ENCODE data around the gene FGF18. TPM values are rescaled to one million over a fixed set of nuclear protein-coding genes. Genes with fewer than 3 reads are reported as not detected.

FGF18 gene
- total and polyA plus RNA-seq, 2 of the 4 experiments (the other 2 are of a cell fraction): 0.15 TPM; not detected in 1

GRCh38 chr5:171477101-171477500, 57.7 kb downstream of the FGF18 start:
- H3K9me1 ChIP-seq (ENCODE audit: insufficient read depth, low read length): no peaks in the 10 kb centered on the region
- intact Hi-C loops (cut with micrococcal nuclease) (no loop called here), dilution Hi-C loops (cut with HindIII; ENCODE audit: low sequenced_read_pairs, unreplicated experiment) (no loop called here), in situ Hi-C loops (cut with MboI; ENCODE audit: low sequenced_read_pairs) (no loop called here)
- DNase-seq (no peak), ATAC-seq (ENCODE audit: low read depth) (no peak)
- no peaks in the 10 kb centered on the region for H3K9me3 ChIP-seq (ENCODE audit: control insufficient read depth, insufficient read depth, low read length)
- peaks cover 11% of the 10 kb centered on the region for H3K27me3 ChIP-seq (ENCODE audit: control insufficient read depth, insufficient read depth, low read length)
- no peak overlapping the region for H3K56ac ChIP-seq (ENCODE audit: extremely low read depth, insufficient read depth, low read length)
- no peak overlapping the region for H4K5ac ChIP-seq (ENCODE audit: low read depth, low read length)
- no peak overlapping the region for H2AFZ ChIP-seq (replicated peaks; ENCODE audit: low read length, poor library complexity)
- no peak overlapping the region for H2BK15ac ChIP-seq (ENCODE audit: low read depth, low read length)
- no peak overlapping the region for H3K14ac ChIP-seq (replicated peaks; ENCODE audit: low read depth, low read length)
- no peak overlapping the region for H3K4ac ChIP-seq (ENCODE audit: low read depth, low read length)
- H3K18ac ChIP-seq (ENCODE audit: low read depth, low read length): no peak overlapping the region
- H4K20me1 ChIP-seq (ENCODE audit: insufficient read depth, low read length): no peaks in the 10 kb centered on the region
- H3K27ac ChIP-seq (ENCODE audit: insufficient read depth, low read length): no peak overlapping the region
- no peak overlapping the region for H3K23ac ChIP-seq (ENCODE audit: low read depth, low read length)
- no peaks in the 10 kb centered on the region for H3K36me3 ChIP-seq (ENCODE audit: control insufficient read depth, insufficient read depth, low read length)
- no peak overlapping the region for H3K4me3 ChIP-seq (ENCODE audit: insufficient read depth, low read depth, low read length)
- TF ChIP-seq USF2 (IDR thresholded peaks at IDR 0.05; ENCODE audit: low read depth, low read length): no peak
- no peak for TF ChIP-seq POLR2A (IDR thresholded peaks at IDR 0.05; ENCODE audit: low read depth, low read length)
- no peak for TF ChIP-seq MAZ (IDR thresholded peaks at IDR 0.05; ENCODE audit: borderline replicate concordance, low read depth, low read length)
- no peak for TF ChIP-seq BHLHE40 (IDR thresholded peaks at IDR 0.05; ENCODE audit: low read depth, low read length)
- TF ChIP-seq FOS (IDR thresholded peaks at IDR 0.05; ENCODE audit: low read depth, low read length): no peak
- no peak for TF ChIP-seq CHD1 (IDR thresholded peaks at IDR 0.05; ENCODE audit: low read depth, low read length)
- no peak for TF ChIP-seq CEBPB (IDR thresholded peaks at IDR 0.05; ENCODE audit: low read depth, low read length)
- TF ChIP-seq MAFK (IDR thresholded peaks at IDR 0.05; ENCODE audit: low read depth, low read length): no peak
- TF ChIP-seq CTCF (conservative IDR thresholded peaks at IDR 0.05; ENCODE audit: low read depth, low read length): no peak
- no peak for TF ChIP-seq RFX5 (IDR thresholded peaks at IDR 0.05; ENCODE audit: low read depth, low read length)
- TF ChIP-seq RAD21 (IDR thresholded peaks at IDR 0.05; ENCODE audit: low read length): no peak
- TF ChIP-seq SMC3 (IDR thresholded peaks at IDR 0.05; ENCODE audit: low read depth, low read length): no peak
- TF ChIP-seq NFE2L2 (IDR thresholded peaks at IDR 0.05; ENCODE audit: low read depth, low read length): no peak
- TF ChIP-seq RCOR1 (IDR thresholded peaks at IDR 0.05; ENCODE audit: insufficient replicate concordance, low read length): no peak
- no peak overlapping the region for H4K8ac ChIP-seq (ENCODE audit: low read depth in 2 of 2, low read length in 2 of 2)
- no peak overlapping the region for H2BK20ac ChIP-seq (ENCODE audit: low read depth, low read length)
- CTCF ChIA-PET: no interaction called here
- H3K4me2 ChIP-seq (ENCODE audit: low read depth, low read length): no peak overlapping the region
- BruUV-seq (replicated peaks): no TSS peak
- H2AK5ac ChIP-seq (ENCODE audit: low read depth, low read length): no peak overlapping the region
- WGBS, 2 experiments (ENCODE audit: extremely low coverage in 2 of 2, insufficient read length in 1 of 2): no CpG with 5 or more reads among the region's 2 CpGs
- no peak overlapping the region for H2BK120ac ChIP-seq (ENCODE audit: low read depth, low read length)
- peaks cover 4% of the 10 kb centered on the region; the same call in 1 of the 2 replicates for H3K4me1 ChIP-seq (ENCODE audit: control insufficient read depth, insufficient read depth, low read length)
- no peak overlapping the region for H2AK9ac ChIP-seq (replicated peaks; ENCODE audit: low read depth, low read length, poor library complexity)
- H4K91ac ChIP-seq (ENCODE audit: insufficient read depth, low read depth, low read length): no peak overlapping the region
- H3K79me1 ChIP-seq (ENCODE audit: low read depth in 1 of 2, low read length in 2 of 2): no peaks in the 10 kb centered on the region
- no peak overlapping the region for H2BK5ac ChIP-seq (ENCODE audit: low read depth, low read length, poor library complexity, severe bottlenecking)
- no peak overlapping the region for H3K9ac ChIP-seq (ENCODE audit: low read depth, low read length)
- POLR2A ChIA-PET (ENCODE audit: unreplicated experiment): no interaction called here
